Activated CD4-positive, alpha-beta T cell treated with anti-CD3 and anti-CD28 coated beads for 4 hours (primary cell): Measurements from ENCODE around the gene SYCE3.
A peak's percentile ranks its signal among the peaks of the same experiment; 100 is the strongest.

ENCODE experiments used
- DNase-seq, 2 donors: peaks; one replicate each; pipeline ENCODE4 v3.0.0-alpha.2; 2020

The SYCE3 gene

GRCh38 chr22:50599816-50600455 is 37.2 kb upstream of the SYCE3 start:
- peak; percentile 32 to 52 for DNase-seq

- DNase-seq, result no peak
Observed at GRCh38 chr22:50597097-50597496, 34.4 kb upstream of the SYCE3 start.

- no peak for DNase-seq
Observed at GRCh38 chr22:50595189-50595588, 32.5 kb upstream of the SYCE3 start.

DNA sequence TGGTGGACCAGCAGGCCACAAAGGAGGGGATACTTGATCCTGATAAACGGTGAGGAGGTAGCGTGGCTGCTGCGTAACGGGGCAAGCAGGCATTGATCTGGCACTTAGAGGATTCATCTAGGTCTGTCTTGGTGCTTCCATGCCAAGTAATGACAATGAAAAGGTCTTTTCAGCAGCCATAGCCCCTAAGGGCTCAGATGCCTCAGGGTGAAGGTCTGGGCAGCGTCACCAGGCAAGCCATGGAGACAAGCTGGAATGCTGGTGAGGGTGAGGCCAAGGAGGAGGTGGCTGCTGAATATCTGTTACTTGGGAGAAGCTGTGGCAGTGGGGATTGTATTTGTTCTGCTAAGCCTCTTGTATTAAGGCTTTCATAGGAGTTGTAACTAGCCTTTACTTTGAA is 24.7 kb upstream of the SYCE3 start:
- DNase-seq, result no peak

DNA sequence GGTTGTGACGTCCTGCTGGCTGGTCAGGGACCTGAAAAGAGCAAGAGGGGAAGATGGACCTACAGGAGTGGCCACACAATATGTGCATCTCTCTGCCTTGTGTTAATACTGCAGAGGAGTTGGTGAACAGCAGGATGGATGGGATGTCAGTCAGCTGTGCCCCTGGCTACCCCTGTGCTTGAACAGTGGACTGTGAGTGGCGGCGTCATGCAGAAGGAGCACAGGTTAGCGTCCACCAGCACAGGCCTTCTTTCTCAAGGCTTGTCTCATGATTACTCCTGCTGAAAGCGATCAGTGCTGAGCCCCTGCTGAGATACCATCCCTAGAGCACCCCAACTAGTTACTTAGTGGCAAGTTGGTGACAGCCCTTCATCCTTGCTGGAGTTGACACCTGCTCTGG is 23.7 kb upstream of the SYCE3 start:
- no peak for DNase-seq

GRCh38 chr22:50585781-50586180 is 23.1 kb upstream of the SYCE3 start:
- no peak for DNase-seq

DNA sequence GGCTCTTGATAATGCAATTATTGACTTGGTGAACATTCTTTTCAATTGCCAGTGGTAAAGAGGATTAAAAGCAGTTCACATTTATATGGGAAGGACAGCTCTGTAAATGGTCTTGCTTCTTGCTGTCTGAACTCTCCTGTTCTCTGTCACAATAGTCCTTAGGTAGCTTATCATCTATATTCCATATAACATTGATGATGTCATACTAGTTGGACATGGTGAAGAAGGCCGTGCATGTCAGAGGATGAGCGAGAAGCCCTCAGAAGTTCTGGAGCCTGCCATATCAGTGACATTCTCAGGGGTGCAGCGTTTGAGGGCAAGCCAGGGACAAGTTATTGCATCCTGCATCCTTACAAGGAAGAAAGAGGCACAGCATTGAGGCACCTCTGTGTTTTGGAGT is 22.5 kb upstream of the SYCE3 start:
- no peak for DNase-seq

- DNase-seq, result no peak
Observed at GRCh38 chr22:50584106-50585096, 21.7 kb upstream of the SYCE3 start.

DNA sequence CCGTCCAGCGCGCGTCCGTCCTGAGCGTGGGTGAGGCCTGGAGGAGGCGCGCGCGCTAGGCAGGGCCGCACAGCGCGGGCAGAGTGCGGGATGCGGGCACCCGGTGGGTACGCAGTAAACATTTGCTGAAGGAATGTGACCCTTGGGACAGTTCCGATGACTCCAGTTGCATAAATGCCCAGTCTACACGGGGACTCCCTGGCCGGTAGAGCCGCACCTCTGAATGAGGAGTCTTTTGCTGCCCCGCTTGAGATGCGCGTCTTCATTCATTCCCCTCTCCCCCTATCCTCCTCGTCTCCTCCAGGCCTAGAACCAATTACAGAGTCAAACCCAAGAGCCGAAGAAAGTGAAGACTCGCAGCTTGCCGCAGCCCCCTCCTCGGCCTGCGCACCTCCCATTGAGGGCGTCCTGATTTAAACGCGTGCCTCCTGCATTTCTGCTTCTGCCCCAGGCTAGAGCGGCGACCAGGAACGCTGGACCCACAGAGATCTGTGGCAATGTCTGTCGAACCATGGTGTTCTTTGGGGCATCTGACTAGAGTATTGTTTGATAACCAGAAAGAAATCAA is 20.7 kb upstream of the SYCE3 start:
- DNase-seq, result no peak

GRCh38 chr22:50582493-50583293 is 20.0 kb upstream of the SYCE3 start, which contains the start of gene CHKB:
TSS of gene CHKB (minus strand) at chr22:50582849. CDS start at chr22:50582781, 68 bp downstream.
- DNase-seq, result peak; percentile 97 to 99

DNA sequence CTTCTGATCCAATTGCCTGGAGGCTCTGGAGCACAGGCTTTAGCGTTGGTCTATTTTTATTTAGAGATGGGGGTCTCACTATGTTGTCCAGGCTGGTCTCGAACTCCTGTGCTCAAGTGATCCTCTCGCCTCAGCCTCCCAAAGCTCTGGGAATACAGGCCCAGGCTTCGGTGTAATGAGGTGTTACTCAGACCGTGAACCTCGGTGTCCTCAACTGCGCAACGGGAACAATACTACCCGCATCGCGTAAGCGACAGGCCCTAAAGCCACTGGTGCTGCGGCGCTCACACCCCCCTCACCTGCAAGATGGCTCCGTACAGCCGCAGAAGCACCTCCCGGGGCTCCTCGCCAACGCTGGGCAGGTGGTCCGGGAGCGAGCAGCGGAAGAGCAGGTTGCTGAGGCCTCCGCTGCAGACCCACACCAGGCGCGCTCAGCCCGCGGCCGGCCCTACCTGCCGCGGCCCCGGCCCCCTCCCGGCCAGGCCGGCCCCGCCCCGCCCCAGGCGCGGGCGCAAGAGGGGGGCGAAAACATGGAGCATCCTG is 19.3 kb upstream of the SYCE3 start:
- peak; percentile 18 to 29 for DNase-seq

DNA sequence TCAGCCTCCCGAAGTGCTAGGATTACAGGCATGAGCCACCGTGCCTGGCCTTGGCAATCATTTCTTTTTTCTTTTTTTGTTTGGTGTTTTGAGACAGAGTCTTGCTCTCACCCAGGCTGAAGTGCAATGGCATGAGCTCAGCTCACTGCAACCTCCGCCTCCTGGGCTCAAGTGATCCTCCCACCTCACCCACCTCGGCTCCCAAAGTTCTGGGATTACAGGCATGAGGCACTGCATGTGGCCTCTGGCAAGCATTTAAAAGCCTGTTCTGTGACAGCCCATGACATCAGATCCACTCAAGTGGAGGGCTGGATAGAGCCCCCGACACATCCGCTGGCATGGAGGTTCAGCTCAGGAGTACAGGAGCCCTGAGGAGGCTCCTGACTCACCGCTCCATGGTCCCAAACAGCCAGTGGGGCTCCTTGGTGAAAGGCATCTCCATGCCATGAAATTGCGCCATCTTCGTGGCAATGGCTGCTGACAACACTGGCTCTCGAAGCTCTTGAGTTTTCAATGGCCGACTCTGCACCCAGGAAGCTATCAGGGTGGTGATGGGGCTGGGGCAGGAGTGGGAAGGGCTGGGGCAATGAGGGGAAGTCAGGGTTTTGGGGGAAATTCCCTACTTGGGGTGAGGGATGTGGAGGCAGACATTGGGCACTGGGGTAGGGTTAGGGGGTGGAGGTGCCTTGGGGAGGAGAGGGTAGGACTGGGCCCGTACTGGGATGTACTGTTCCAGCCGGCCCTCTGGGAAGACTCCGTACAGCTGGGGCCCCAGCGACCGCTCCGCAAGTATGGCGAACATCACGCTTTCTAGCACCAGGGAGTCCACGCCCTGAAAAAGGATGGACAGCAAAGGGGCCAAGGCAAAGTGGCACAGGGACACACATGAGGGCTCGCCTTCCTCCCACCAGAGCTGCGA is 18.6 kb upstream of the SYCE3 start:
- no peak for DNase-seq

GRCh38 chr22:50579752-50580151 is 17.0 kb upstream of the SYCE3 start:
- DNase-seq, result no peak

- no peak for DNase-seq
Observed at GRCh38 chr22:50578776-50579310, 16.1 kb upstream of the SYCE3 start.

DNA sequence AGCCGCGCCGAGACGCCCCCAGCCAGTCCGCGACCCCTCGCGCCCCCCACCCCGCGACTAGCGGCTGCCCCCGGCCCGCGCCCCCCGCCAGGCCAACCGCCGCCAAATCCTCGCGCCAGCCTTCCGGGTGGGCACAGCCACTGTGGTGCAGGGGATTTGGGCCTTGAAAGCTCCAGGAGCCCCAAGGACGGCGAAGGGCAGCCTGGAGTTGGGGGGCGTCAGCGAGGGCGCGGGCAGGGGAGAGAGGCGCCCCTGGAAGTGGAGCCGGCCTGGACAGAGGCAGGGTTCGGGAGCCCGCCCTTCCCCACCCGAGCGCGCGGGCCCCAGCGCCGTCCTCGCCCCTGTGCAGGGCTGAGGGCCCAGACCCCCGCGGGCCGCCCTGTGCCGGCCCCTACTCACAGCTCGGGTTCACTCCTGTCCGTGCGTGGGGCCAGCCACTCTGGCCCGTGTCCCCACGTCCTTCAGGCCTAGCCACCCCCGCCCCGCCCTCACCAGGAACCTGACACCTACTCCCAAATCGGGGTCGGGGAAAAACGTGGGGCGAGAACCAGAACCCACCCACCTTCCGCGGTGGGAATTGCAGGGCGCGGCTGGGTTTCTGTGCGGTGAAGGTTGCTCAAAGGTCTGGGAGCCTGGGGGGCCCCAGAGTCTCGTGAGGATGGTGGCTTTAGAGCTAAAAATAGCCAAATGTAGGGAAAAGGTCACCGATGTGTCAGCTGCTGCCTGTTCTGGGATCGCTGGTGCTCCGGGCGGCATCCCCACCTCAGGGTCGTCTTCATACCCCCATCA is 15.5 kb upstream of the SYCE3 start, which contains the start of gene CPT1B:
TSS of gene CPT1B (minus strand) at position 441 of the 789 bp plus-strand sequence. CDS start 512 bp downstream, outside the sequence.
- DNase-seq, result no peak

DNA sequence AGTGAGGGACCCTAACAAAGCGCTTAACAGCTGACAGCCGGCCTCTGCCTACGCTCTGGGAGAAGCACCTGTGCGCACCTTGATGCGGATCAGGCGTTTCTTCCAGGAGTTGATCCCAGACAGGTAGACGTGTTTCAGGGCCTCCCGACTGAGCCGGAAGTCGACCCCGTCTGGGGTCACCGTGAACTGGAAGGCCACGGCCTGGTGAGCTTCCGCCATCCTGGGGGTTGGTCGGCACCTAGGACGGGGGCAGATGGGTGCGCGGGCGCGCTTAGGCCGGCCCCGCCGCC is 14.9 kb upstream of the SYCE3 start:
- no peak for DNase-seq

DNA sequence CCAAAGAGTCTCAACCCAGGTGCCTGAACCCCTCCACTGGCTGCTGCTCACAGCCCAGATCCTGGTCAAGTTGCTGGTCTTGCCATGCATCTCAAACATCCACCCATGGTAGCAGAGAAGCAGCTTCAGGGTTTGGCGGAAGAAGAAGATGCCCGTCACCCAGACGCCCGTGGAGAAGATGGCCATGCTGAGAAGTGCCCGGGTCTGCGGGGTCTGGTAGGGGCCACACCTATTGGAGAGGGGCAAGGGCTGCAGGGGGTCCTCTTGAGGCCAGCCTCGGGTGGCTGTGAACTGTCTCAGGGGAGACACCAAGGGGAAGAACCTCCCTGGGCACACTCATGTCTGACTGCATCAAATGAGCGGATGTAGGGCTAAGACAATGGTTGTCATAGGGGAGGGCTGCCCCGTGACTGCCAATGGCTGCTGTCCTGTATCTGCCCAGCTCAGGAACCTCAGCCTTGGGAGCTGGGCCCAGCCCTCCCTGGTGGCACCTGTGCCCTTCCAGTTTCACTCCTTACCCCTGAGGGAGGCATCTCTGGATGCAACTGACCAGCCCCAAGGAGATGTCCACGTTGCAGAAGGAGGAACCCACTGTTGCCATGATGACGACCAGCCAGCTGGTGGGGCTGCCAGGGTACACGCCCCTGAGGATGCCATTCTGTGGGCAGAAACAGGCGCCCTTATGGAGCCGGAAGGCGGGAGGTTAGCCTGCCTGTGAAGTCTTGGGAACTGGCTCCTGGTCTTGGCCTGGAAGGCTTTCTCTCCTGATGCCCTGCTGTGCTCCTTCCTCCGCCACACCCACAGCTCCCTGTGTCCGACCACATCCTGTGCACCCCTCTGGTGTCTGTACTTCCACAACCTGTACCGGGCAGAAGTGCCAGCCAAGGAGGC is 14.3 kb upstream of the SYCE3 start:
- no peak for DNase-seq

GRCh38 chr22:50576070-50576469 is 13.4 kb upstream of the SYCE3 start:
- no peak for DNase-seq

- no peak for DNase-seq
Observed at GRCh38 chr22:50575426-50575941, 12.8 kb upstream of the SYCE3 start.
